Uterus (tissue), 4 donors: ENCODE measurements around the gene ELMOD2. TPM values are rescaled to one million over a fixed set of nuclear protein-coding genes. Genes with fewer than 3 reads are reported as not detected.

ENCODE experiments used
- DNase-seq, 2 donors: peaks; one replicate each; pipeline ENCODE4 v3.0.0-alpha.2; 2019 to 2020
- H3K27ac ChIP-seq, 2 donors: fragments of 200-600 bp; sonication (generic); 1 replicate in 1 of 2; 2 replicates in 1 of 2; pipeline ENCODE4 v1.5.1; 2016 to 2018
- H3K27me3 ChIP-seq, 2 donors: fragments of 200-600 bp; sonication (generic); one replicate each; pipeline ENCODE4 v1.5.1; 2018 to 2019; ENCODE audit warnings: control low read depth in 1 of 2
- H3K36me3 ChIP-seq, 2 donors: fragments of 200-600 bp; sonication (generic); one replicate each; pipeline ENCODE4 v1.5.1; 2019; ENCODE audit warnings: control low read depth in 1 of 2
- H3K4me1 ChIP-seq, 2 donors: fragments of 200-600 bp; sonication (generic); one replicate each; pipeline ENCODE4 v1.5.1; 2018 to 2019; ENCODE audit warnings: control low read depth in 1 of 2
- H3K4me3 ChIP-seq, 2 donors: fragments of 200-600 bp; sonication (generic); 1 replicate in 1 of 2; 2 replicates in 1 of 2; pipeline ENCODE4 v1.5.1; 2018 to 2019; ENCODE audit warnings: mild to moderate bottlenecking in 1 of 2
- H3K9me3 ChIP-seq, 2 donors: fragments of 200-600 bp; sonication (generic); one replicate each; pipeline ENCODE4 v1.5.1; 2019; ENCODE audit warnings: control low read depth in 1 of 2
- POLR2A ChIP-seq, 2 donors: fragments of 450-650 bp; IDR thresholded peaks; one replicate each; pipeline ENCODE4 v1.6.1; 2016; ENCODE audit warnings: antibody characterized with exemption in 2 of 2, mild to moderate bottlenecking in 1 of 2, moderate library complexity in 1 of 2
- intact Hi-C: fragments of 100-400 bp; cut with DNase I; formaldehyde crosslinking; loops from one replicate; pipeline ENCODE4 v1.15.1; 2023; ENCODE audit warnings: low total_unique reads
- total RNA-seq, 4 donors: library from RNA; depleted of rRNA in 3 of 4; stranded (reverse); fragments of >200 nt in 3 of 4; gene quantifications; one replicate each; pipeline versions ENCODE4 v1.1.0 to v1.2.4, GENCODE V29; 2014 to 2023
- TF ChIP-seq, protein P1 (sequence below), 4 experiments: fragments of 200-600 bp in 2 of 4; fragments of 450-650 bp in 2 of 4; sonication (generic) in 2 of 4; IDR thresholded peaks; one replicate each; pipeline ENCODE4 v1.5.1; 2016 to 2019; ENCODE audit warnings: antibody characterized with exemption in 4 of 4, mild to moderate bottlenecking in 2 of 4, moderate library complexity in 1 of 4
- donor health status: DM: yes; HTN: yes; CAD: no.

The ELMOD2 gene
- total RNA-seq, 4 donors from 2014 or later = 4.9 to 76.4 (median 19.7) TPM

- no peak for DNase-seq
- H3K36me3 ChIP-seq = no peaks in the 10 kb centered on the region
- H3K9me3 ChIP-seq = no peaks in the 10 kb centered on the region
- TF ChIP-seq, protein P1, sequence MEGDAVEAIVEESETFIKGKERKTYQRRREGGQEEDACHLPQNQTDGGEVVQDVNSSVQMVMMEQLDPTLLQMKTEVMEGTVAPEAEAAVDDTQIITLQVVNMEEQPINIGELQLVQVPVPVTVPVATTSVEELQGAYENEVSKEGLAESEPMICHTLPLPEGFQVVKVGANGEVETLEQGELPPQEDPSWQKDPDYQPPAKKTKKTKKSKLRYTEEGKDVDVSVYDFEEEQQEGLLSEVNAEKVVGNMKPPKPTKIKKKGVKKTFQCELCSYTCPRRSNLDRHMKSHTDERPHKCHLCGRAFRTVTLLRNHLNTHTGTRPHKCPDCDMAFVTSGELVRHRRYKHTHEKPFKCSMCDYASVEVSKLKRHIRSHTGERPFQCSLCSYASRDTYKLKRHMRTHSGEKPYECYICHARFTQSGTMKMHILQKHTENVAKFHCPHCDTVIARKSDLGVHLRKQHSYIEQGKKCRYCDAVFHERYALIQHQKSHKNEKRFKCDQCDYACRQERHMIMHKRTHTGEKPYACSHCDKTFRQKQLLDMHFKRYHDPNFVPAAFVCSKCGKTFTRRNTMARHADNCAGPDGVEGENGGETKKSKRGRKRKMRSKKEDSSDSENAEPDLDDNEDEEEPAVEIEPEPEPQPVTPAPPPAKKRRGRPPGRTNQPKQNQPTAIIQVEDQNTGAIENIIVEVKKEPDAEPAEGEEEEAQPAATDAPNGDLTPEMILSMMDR (IDR thresholded peaks at IDR 0.05) = no peak
- TF ChIP-seq POLR2A (IDR thresholded peaks at IDR 0.05) = no peak
- H3K27ac ChIP-seq = no peak overlapping the region
- H3K4me1 ChIP-seq = no peaks in the 10 kb centered on the region
- intact Hi-C loops = no loop called here
- no peaks in the 10 kb centered on the region for H3K27me3 ChIP-seq
- no peak overlapping the region for H3K4me3 ChIP-seq
These were observed 5.5 kb downstream of the ELMOD2 start for GRCh38 chr4:140529434-140529833.

GRCh38 chr4:140533951-140534480, 10.0 kb downstream of the ELMOD2 start:
- intact Hi-C loops = no loop called here
- DNase-seq = no peak
- Histone ChIP-seq H3K36me3 (no peaks in the 10 kb centered on the region), H3K27me3 (no peaks in the 10 kb centered on the region), H3K4me3 (no peak overlapping the region), H3K27ac (no peak overlapping the region), H3K4me1 (no peaks in the 10 kb centered on the region), H3K9me3 (no peaks in the 10 kb centered on the region)
- TF ChIP-seq, protein P1 (IDR thresholded peaks at IDR 0.05) = no peak
- no peak for TF ChIP-seq POLR2A (IDR thresholded peaks at IDR 0.05)

DNA sequence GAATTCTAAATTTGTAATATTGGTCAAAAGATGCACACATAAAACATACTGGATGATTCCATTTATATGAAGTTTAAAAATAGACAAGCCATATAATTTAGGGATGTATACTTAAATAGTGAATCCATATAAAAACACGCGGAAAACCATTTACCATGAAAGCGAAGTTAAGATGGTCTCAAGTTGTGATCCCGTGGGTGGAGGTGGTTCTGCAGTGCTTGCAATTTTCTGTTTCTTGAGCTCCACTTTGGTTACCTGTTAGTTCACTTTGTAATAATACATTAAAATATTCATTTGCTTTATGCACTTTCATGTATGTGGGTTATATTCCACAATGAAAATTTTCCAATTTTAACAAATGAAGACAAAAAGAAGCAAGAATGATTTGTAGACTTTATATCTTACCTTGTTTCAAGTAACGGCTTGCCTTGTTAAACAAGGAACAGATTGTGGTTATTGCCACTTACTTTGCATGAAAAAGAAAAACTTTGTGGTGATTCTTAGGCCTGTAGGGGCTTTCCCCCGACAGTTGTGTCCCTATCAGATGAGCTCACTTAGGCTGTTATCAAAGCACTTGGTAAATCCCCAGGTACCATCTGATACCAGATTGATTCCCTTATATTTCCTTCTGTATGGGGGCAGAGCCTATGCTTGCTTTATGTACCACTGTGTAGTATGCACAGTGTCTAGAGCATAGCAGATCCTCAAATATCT, 32.6 kb downstream of the ELMOD2 start:
- no peak overlapping the region for H3K27ac ChIP-seq
- DNase-seq = no peak
- no peak for TF ChIP-seq POLR2A (IDR thresholded peaks at IDR 0.05)
- TF ChIP-seq, protein P1 (IDR thresholded peaks at IDR 0.05) = no peak
- no peaks in the 10 kb centered on the region for H3K27me3 ChIP-seq
- intact Hi-C loops = no loop called here
- H3K36me3 ChIP-seq = no peaks in the 10 kb centered on the region
- no peaks in the 10 kb centered on the region for H3K9me3 ChIP-seq
- no peak overlapping the region for H3K4me3 ChIP-seq
- H3K4me1 ChIP-seq = no peaks in the 10 kb centered on the region

DNA sequence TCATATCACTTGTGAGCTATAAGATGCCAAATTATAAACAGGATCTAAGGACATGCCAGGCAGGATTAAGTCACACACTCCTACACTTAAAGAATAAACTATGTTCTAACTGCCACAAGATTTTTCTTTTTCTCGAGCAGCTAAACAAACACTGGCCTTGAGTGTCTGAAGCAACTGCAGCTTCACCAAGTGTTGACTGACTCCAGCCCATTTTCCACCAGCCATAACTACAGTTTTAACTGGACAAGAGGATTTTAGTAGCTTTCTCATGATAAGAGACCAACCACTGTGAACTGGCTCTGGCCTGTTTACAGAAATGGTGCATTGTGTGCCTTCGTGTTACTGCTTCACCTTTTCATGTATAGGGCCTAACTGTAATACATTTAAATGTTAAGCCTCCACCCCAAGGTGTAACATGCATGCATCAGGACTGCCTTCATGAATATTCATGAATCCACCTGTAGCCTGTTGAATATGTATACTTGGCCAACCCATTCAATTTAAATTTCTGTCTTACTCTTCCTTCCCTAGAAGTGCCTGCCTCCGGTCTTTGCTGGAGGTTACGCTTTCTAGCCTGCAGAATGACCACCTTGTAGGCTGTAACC, 34.0 kb downstream of the ELMOD2 start:
- no peak for DNase-seq
- H3K27ac ChIP-seq = no peak overlapping the region
- no peaks in the 10 kb centered on the region for H3K36me3 ChIP-seq
- no peaks in the 10 kb centered on the region for H3K9me3 ChIP-seq
- H3K4me1 ChIP-seq = no peaks in the 10 kb centered on the region
- intact Hi-C loops = no loop called here
- no peak overlapping the region for H3K4me3 ChIP-seq
- TF ChIP-seq, protein P1 (IDR thresholded peaks at IDR 0.05) = no peak
- no peak for TF ChIP-seq POLR2A (IDR thresholded peaks at IDR 0.05)
- no peaks in the 10 kb centered on the region for H3K27me3 ChIP-seq

DNA sequence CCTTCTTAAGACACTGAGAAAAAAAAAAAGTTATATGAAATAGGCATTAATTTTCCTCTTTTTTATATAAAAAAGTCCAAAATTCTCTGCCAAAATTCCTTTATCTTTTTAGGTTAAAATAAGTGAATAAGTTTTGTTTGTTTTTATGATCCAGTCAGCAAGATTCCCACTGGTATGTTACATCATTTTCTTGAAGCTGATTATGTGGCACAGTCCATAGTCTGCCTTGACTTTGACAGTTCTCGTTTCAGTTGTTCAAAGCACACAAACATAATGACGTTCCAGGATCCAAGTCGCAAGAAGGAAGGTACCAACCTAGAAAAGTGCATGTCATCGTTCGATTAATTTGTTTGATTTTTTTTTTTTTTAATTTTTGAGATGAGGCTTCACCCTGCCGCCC, 35.7 kb downstream of the ELMOD2 start:
- no peaks in the 10 kb centered on the region for H3K36me3 ChIP-seq
- H3K27ac ChIP-seq = no peak overlapping the region
- intact Hi-C loops = no loop called here
- no peaks in the 10 kb centered on the region for H3K4me1 ChIP-seq
- DNase-seq = no peak
- TF ChIP-seq, protein P1 (IDR thresholded peaks at IDR 0.05) = no peak
- TF ChIP-seq POLR2A (IDR thresholded peaks at IDR 0.05) = no peak
- no peaks in the 10 kb centered on the region for H3K27me3 ChIP-seq
- H3K9me3 ChIP-seq = no peaks in the 10 kb centered on the region
- no peak overlapping the region for H3K4me3 ChIP-seq
